Body of pancreas (tissue), 4 donors: Measurements from ENCODE around the gene LTBP2.

Source experiments
- POLR2A ChIP-seq, 3 donors: fragments of 450-650 bp; IDR thresholded peaks; one replicate each; pipeline ENCODE4 v1.6.1; 2016; ENCODE audit warnings: antibody characterized with exemption in 3 of 3, mild to moderate bottlenecking in 2 of 3
- TF ChIP-seq, protein P1 (sequence below), 7 experiments: fragments of 450-650 bp in 4 of 7; fragments of 200-600 bp in 3 of 7; sonication (generic) in 3 of 7; IDR thresholded peaks; one replicate each; pipeline ENCODE4 v1.5.1; 2016 to 2019; ENCODE audit warnings: antibody characterized with exemption in 7 of 7

- no peak for TF ChIP-seq POLR2A (IDR thresholded peaks at IDR 0.05)
- TF ChIP-seq, protein P1, sequence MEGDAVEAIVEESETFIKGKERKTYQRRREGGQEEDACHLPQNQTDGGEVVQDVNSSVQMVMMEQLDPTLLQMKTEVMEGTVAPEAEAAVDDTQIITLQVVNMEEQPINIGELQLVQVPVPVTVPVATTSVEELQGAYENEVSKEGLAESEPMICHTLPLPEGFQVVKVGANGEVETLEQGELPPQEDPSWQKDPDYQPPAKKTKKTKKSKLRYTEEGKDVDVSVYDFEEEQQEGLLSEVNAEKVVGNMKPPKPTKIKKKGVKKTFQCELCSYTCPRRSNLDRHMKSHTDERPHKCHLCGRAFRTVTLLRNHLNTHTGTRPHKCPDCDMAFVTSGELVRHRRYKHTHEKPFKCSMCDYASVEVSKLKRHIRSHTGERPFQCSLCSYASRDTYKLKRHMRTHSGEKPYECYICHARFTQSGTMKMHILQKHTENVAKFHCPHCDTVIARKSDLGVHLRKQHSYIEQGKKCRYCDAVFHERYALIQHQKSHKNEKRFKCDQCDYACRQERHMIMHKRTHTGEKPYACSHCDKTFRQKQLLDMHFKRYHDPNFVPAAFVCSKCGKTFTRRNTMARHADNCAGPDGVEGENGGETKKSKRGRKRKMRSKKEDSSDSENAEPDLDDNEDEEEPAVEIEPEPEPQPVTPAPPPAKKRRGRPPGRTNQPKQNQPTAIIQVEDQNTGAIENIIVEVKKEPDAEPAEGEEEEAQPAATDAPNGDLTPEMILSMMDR (IDR thresholded peaks at IDR 0.05): no peak
Observed at GRCh38 chr14:74596741-74597450, 15.1 kb downstream of the LTBP2 start.
